HCT116 (cell line): ENCODE data around the gene TWF1. TPM values are rescaled to one million over a fixed set of nuclear protein-coding genes. Genes with fewer than 3 reads are reported as not detected.

Experiments
- ATAC-seq: fragments of 200-7000 bp; cut with Tn5 transposase; 2 replicates; pipeline ENCODE4 v1.9.1; 2020; ENCODE audit warnings: mild to moderate bottlenecking, moderate library complexity
- BruUV-seq: library from RNA; stranded (reverse); fragments of 400-500 nt; replicated peaks from 2 replicates; lab custom pipeline; 2021; lab: Mats Ljungman, UMichigan
- CTCF ChIA-PET: fragments of 300-600 bp; sonication (Branson Sonifier 250); formaldehyde crosslinking; loops from one replicate; lab custom pipeline; 2021; ENCODE audit warnings: antibody characterized with exemption; lab: Charles Lee
- POLR2A ChIA-PET: fragments of 300-600, 350-600 bp; sonication (Branson Sonifier 250); formaldehyde crosslinking; loops from one replicate; lab custom pipeline; 2021; ENCODE audit warnings: antibody characterized with exemption; lab: Charles Lee
- RAD21 ChIA-PET, 2 experiments: fragments of 300-600 bp; sonication (Branson Sonifier 250); formaldehyde crosslinking; loops; one replicate each; lab custom pipeline; 2023; ENCODE audit warnings: low total read pairs in 2 of 2; ENCODE audit not compliant: uncharacterized antibody in 2 of 2, unreplicated experiment in 2 of 2, low non-redundant PET in 1 of 2; lab: Charles Lee
- DNase-seq: peaks from one replicate; pipeline ENCODE4 v3.0.0-alpha.2; 2010; ENCODE audit warnings: low read depth, low spot score
- H2AFZ ChIP-seq: fragments of 200-600 bp; shearing (Covaris generic), sonication (generic); 2 replicates; pipeline ENCODE4 v1.6.1; 2017; ENCODE audit warnings: low read depth, mixed run types, mixed read lengths, antibody characterized with exemption, low read length; ENCODE audit not compliant: poor library complexity, severe bottlenecking
- H3K27ac ChIP-seq: 2 replicates; pipeline ENCODE4 v1.5.1; 2012; ENCODE audit warnings: low read depth, low read length
- H3K27me3 ChIP-seq: fragments of 200-600 bp; sonication (generic); 2 replicates; pipeline ENCODE4 v1.6.1; 2016; ENCODE audit warnings: mixed run types, low read length, mixed read lengths; ENCODE audit not compliant: insufficient read depth
- H3K36me3 ChIP-seq, 2 experiments: fragments of 200-500 bp in 1 of 2; fragments of 200-600 bp in 1 of 2; sonication (Bioruptor generic) in 1 of 2; sonication (generic) in 1 of 2; 2 replicates each; pipeline versions ENCODE4 v1.5.1 to v1.6.1; 2014 to 2016; ENCODE audit warnings: low read length in 2 of 2, inconsistent platforms in 1 of 2, mixed read lengths in 1 of 2, mixed run types in 1 of 2; ENCODE audit not compliant: insufficient read depth in 2 of 2, control insufficient read depth in 1 of 2
- H3K4me1 ChIP-seq, 2 experiments: fragments of 200-600 bp in 1 of 2; sonication (generic) in 1 of 2; 2 replicates each; pipeline versions ENCODE4 v1.5.1 to v1.6.1; 2012 to 2017; ENCODE audit warnings: low read length in 2 of 2, inconsistent platforms in 1 of 2, mild to moderate bottlenecking in 1 of 2, mixed read lengths in 1 of 2, mixed run types in 1 of 2, moderate library complexity in 1 of 2; ENCODE audit not compliant: insufficient read depth in 2 of 2, control insufficient read depth in 1 of 2
- H3K4me2 ChIP-seq: fragments of 200-600 bp; sonication (generic); 2 replicates; pipeline ENCODE4 v1.6.1; 2017; ENCODE audit warnings: mixed run types, low read length, mixed read lengths
- H3K4me3 ChIP-seq, 2 experiments: fragments of 200-600 bp in 1 of 2; sonication (generic) in 1 of 2; replicated peaks in 1 of 2; 2 replicates each; pipeline ENCODE4 v1.5.1; 2011 to 2016; ENCODE audit warnings: low read length in 2 of 2, control low read depth in 1 of 2, low read depth in 1 of 2, mild to moderate bottlenecking in 1 of 2, mixed read lengths in 1 of 2, mixed run types in 1 of 2
- H3K79me2 ChIP-seq: fragments of 200-600 bp; sonication (generic); 2 replicates; pipeline ENCODE4 v1.6.1; 2017; ENCODE audit warnings: mild to moderate bottlenecking, mixed run types, low read length, moderate library complexity, mixed read lengths; ENCODE audit not compliant: insufficient read depth
- H3K9ac ChIP-seq: fragments of 200-600 bp; sonication (generic); 2 replicates; pipeline ENCODE4 v1.6.1; 2016; ENCODE audit warnings: low read length, mixed read lengths
- H3K9me2 ChIP-seq: fragments of 200-600 bp; sonication (generic), shearing (Covaris generic); 2 replicates; pipeline ENCODE4 v1.6.1; 2017; ENCODE audit warnings: mixed run types, mild to moderate bottlenecking, moderate library complexity; ENCODE audit not compliant: insufficient read depth
- H3K9me3 ChIP-seq, 2 experiments: fragments of 200-500 bp in 1 of 2; fragments of 200-600 bp in 1 of 2; sonication (Bioruptor generic) in 1 of 2; sonication (generic) in 1 of 2; 2 replicates each; pipeline ENCODE4 v1.6.1; 2014 to 2017; ENCODE audit warnings: low read length in 2 of 2, mixed read lengths in 2 of 2, inconsistent platforms in 1 of 2, low read depth in 1 of 2, mild to moderate bottlenecking in 1 of 2, mixed run types in 1 of 2, moderate library complexity in 1 of 2; ENCODE audit not compliant: control insufficient read depth in 1 of 2, insufficient read depth in 1 of 2
- H4K20me1 ChIP-seq: fragments of 200-600 bp; sonication (generic), shearing (Covaris generic); 2 replicates; pipeline ENCODE4 v1.6.1; 2017; ENCODE audit warnings: mixed run types, mild to moderate bottlenecking, moderate library complexity; ENCODE audit not compliant: insufficient read depth
- ATF3 ChIP-seq: IDR thresholded peaks from 2 replicates; pipeline ENCODE4 v1.6.1; 2012
- CBX3 ChIP-seq: IDR thresholded peaks from 2 replicates; pipeline ENCODE4 v1.6.1; 2012; ENCODE audit warnings: low read depth
- CEBPB ChIP-seq: IDR thresholded peaks from 2 replicates; pipeline ENCODE4 v1.6.1; 2012; ENCODE audit warnings: low read depth
- EGR1 ChIP-seq: IDR thresholded peaks from 2 replicates; pipeline ENCODE4 v1.6.1; 2012; ENCODE audit warnings: low read depth
- ELF1 ChIP-seq: IDR thresholded peaks from 2 replicates; pipeline ENCODE4 v1.6.1; 2012; ENCODE audit warnings: low read depth, borderline replicate concordance
- EZH2 ChIP-seq: fragments of 200-600 bp; sonication (generic); IDR thresholded peaks from 2 replicates; pipeline ENCODE4 v1.6.1; 2017; ENCODE audit warnings: antibody characterized with exemption, mixed run types
- EZH2phosphoT487 ChIP-seq: fragments of 200-600 bp; IDR thresholded peaks from 2 replicates; pipeline ENCODE4 v1.6.1; 2018; ENCODE audit warnings: antibody characterized with exemption, borderline replicate concordance
- FOSL1 ChIP-seq: IDR thresholded peaks from 2 replicates; pipeline ENCODE4 v1.6.1; 2012; ENCODE audit warnings: low read depth
- JUND ChIP-seq: IDR thresholded peaks from 2 replicates; pipeline ENCODE4 v1.6.1; 2012
- POLR2A ChIP-seq: IDR thresholded peaks from 2 replicates; pipeline ENCODE4 v1.7.0; 2011; ENCODE audit warnings: borderline replicate concordance; ENCODE audit not compliant: insufficient read depth, insufficient read length; ENCODE audit errors: extremely low read depth
- POLR2AphosphoS5 ChIP-seq: IDR thresholded peaks from 2 replicates; pipeline ENCODE4 v1.6.1; 2011; ENCODE audit warnings: mild to moderate bottlenecking, low read depth, low read length, moderate library complexity
- RAD21 ChIP-seq: IDR thresholded peaks from 2 replicates; pipeline ENCODE4 v1.6.1; 2012; ENCODE audit warnings: low read depth, mild to moderate bottlenecking
- ZFX ChIP-seq: fragments of 450-650 bp; IDR thresholded peaks from 2 replicates; pipeline ENCODE4 v1.6.1; 2017
- ZNF274 ChIP-seq: fragments of 200-500 bp; sonication (Bioruptor generic); IDR thresholded peaks from 2 replicates; pipeline ENCODE4 v1.6.1; 2014; ENCODE audit warnings: mild to moderate bottlenecking, low read depth, low read length, inconsistent platforms
- intact Hi-C: fragments of 100-400 bp; cut with micrococcal nuclease; formaldehyde crosslinking; loops from 2 replicates; pipeline ENCODE4 v1.10.0; 2022
- total RNA-seq: library from RNA; stranded (reverse); gene quantifications from one replicate; pipeline ENCODE4 v1.2.1, GENCODE V29; 2021; ENCODE audit not compliant: unreplicated experiment
- TF ChIP-seq, protein P1 (sequence below): IDR thresholded peaks from 2 replicates; pipeline ENCODE4 v1.6.1; 2012

TWF1 gene
- total RNA-seq, 1 experiment from 2014 or later, result 125 TPM

- no peak for DNase-seq
- TF ChIP-seq ZNF274 (no peak), RAD21 (no peak), ZFX (no peak), FOSL1 (no peak), CEBPB (no peak), JUND (no peak)
- TF ChIP-seq, protein P1, sequence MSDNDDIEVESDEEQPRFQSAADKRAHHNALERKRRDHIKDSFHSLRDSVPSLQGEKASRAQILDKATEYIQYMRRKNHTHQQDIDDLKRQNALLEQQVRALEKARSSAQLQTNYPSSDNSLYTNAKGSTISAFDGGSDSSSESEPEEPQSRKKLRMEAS, result no peak
- Histone ChIP-seq H3K4me1 (peaks cover 0 to under 1% of the 10 kb centered on the region in 2 experiments; a peak in 1 of 4 replicates), H3K4me2 (no peak overlapping the region), H3K9me3 (no peaks in the 10 kb centered on the region), H3K9me2 (no peaks in the 10 kb centered on the region), H2AFZ (no peak overlapping the region), H3K4me3 (no peak overlapping the region), H3K36me3 (no peaks in the 10 kb centered on the region), H3K79me2 (no peaks in the 10 kb centered on the region), H3K27me3 (no peaks in the 10 kb centered on the region), H4K20me1 (no peaks in the 10 kb centered on the region), H3K9ac (no peak overlapping the region), H3K27ac (no peak overlapping the region)
- ChIA-PET POLR2A (interaction anchor here (1.2 kb wide), 1 partner anchor 18 kb away, joined by 3 read pairs; no protein-coding TSS in a partner anchor), RAD21 (no interaction called here), CTCF (no interaction called here)
- BruUV-seq, result no TSS peak
- no peak for ATAC-seq
- intact Hi-C loops, result no loop called here
Measured at GRCh38 chr12:43852744-43853143, 46.6 kb upstream of the TWF1 start.

GRCh38 chr12:43848786-43849185 is 42.7 kb upstream of the TWF1 start:
- H3K9ac ChIP-seq, result no peak overlapping the region
- no peak overlapping the region for H3K4me2 ChIP-seq
- H3K9me2 ChIP-seq, result no peaks in the 10 kb centered on the region
- peaks cover 0 to 9% of the 10 kb centered on the region in 2 experiments; a peak in 3 of 4 replicates for H3K4me1 ChIP-seq
- DNase-seq (no peak), ATAC-seq (no peak)
- BruUV-seq, result no TSS peak
- CTCF ChIA-PET, result no interaction called here
- no peak overlapping the region for H2AFZ ChIP-seq
- H3K4me3 ChIP-seq, result no peak overlapping the region
- H3K79me2 ChIP-seq, result no peaks in the 10 kb centered on the region
- intact Hi-C loops, result no loop called here
- RAD21 ChIA-PET, result no interaction called here
- TF ChIP-seq EGR1 (no peak), EZH2 (no peak), ELF1 (no peak), ATF3 (no peak), CBX3 (no peak), EZH2phosphoT487 (no peak), POLR2AphosphoS5 (no peak), POLR2A (no peak), RAD21 (no peak), FOSL1 (no peak)
- no peak overlapping the region for H3K27ac ChIP-seq
- H4K20me1 ChIP-seq, result no peaks in the 10 kb centered on the region
- H3K36me3 ChIP-seq, result no peaks in the 10 kb centered on the region
- no peaks in the 10 kb centered on the region for H3K9me3 ChIP-seq
- H3K27me3 ChIP-seq, result no peaks in the 10 kb centered on the region
- POLR2A ChIA-PET, result no interaction called here
